ENCODE data around the gene FCGR3B. TPM values are rescaled to one million over a fixed set of nuclear protein-coding genes. Genes with fewer than 3 reads are reported as not detected.
"Not testable (repeated sequence)": the region's sequence is repeated elsewhere in the genome, so short reads cannot be mapped to it uniquely, and the experiment has no call there.

The FCGR3B gene
- total RNA-seq, 1 experiment from 2014 or later = not detected

DNA sequence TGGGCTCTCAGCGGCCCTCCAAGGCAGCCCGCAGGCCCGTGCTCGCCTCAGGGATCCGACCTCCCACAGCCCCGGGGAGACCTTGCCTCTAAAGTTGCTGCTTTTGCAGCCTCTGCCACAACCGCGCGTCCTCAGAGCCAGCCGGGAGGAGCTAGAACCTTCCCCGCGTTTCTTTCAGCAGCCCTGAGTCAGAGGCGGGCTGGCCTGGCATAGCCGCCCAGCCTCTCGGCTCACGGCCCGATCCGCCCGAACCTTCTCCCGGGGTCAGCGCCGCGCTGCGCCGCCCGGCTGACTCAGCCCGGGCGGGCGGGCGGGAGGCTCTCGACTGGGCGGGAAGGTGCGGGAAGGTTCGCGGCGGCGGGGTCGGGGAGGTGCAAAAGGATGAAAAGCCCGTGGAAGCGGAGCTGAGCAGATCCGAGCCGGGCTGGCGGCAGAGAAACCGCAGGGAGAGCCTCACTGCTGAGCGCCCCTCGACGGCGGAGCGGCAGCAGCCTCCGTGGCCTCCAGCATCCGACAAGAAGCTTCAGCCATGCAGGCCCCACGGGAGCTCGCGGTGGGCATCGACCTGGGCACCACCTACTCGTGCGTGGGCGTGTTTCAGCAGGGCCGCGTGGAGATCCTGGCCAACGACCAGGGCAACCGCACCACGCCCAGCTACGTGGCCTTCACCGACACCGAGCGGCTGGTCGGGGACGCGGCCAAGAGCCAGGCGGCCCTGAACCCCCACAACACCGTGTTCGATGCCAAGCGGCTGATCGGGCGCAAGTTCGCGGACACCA lies 25.0 kb downstream of the FCGR3B start:
- DNase-seq (ENCODE audit: low read depth) = not testable (repeated sequence)

DNA sequence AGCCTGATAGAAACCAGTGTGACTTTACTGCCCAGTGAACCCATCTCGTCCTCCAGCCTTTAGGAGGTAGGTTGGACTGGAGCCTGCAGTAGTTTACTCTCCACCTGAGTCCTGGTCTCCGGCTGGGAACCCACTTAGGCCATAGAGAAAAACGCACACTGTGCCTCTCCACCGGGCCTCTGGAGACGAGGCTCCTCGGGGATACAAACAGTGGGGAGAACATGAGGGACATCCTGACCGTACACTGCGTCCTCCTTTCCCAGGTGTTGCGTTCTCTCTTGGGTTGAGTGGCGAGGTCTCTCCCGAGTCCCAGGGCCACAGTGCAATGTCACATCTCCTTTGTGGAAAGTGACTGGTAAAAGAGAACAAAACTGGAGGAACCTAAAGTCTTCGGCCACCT lies 26.0 kb downstream of the FCGR3B start:
- not testable (repeated sequence) for DNase-seq (ENCODE audit: low read depth)

DNA sequence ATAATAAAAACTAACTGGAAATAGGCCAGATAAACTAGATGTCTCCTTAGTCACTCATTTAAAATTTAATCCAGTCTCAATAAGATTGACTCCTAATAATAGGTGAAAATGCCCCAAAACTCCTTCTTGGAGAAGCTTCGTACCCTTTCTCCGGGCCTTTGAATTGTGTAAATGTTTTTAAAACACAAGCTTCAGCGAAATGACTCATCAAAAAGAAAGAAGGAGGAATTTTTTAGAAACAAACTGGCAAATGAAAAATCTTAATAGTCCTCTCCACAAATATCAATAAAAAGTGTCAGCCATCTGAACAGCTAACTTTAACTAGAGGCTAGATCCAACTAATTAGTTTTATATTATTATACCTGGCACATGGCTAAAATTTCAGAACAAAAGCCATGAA lies 33.9 kb downstream of the FCGR3B start:
- not testable (repeated sequence) for DNase-seq (ENCODE audit: low read depth)

DNA sequence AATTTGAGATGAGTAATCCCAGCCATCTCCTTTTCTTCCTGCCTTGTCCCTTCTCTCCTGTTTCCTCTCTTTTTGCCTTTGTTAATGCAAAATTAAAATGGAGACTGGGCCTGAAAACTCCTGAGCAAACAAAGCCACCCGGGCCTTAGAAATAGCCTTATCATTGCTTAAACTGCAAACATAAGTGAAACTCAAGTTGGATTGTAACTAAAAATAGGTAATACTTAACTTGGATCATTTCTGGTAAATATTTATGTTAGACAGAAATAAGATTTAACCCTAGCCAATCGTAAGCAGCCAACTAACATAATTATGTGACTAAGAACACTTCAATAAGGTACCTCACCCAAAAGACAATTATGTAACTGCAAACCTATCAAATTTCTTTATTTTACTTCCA lies 35.4 kb downstream of the FCGR3B start:
- DNase-seq (ENCODE audit: low read depth) = not testable (repeated sequence)

DNA sequence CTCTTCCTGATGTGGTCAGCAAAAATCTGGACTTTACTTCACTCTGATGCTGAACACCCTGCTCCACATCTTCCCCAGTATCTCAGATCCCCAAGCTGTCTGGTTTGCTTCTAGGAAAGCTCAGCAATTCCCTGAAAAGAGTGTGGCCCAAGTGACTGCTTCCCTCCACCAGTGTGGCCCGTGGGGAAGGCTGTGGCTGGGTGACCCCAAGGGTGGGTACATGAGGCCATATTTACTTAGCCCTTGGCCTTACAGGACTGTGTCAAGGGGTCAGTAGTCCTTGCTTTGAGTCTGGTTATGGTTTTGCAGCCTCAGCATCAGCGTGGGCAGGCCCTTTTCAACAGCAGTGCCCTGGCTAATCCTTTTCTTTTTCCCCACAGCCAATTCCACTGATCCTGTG lies 35.8 kb downstream of the FCGR3B start:
- not testable (repeated sequence) for DNase-seq (ENCODE audit: low read depth)

DNA sequence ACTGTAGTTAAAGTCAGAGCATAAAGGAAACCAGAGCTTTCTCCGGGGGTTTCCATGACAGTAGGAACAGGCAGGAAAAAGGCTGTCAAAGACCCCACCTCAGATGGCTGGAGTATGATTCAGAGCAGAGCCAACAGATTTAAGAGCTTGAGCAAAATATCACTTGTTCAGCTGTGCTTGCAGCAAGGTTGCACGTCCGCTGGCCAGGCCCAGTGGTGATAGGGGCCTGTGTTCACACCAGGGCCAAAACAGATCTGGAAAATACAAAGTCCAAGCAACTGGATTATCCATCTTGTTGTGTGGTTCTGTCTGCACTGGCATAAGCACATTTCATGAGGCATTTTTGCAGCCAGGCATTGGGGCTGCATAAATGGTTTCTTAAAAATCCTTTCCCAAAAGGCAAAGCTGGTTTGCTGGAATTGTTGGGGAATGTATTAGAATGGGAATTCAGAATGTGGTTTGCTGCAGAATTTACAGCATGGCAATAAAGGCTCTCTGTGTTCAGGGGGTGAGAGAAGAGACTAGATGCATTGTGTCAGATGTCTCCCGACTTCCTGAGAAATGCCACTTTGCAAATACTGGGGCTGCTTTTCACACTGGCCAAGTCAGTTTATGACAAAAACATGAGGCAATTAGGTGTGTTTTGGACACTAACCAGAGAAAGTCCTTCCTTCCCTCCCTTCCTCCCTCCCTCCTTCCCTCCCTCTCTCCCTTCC lies 36.5 kb downstream of the FCGR3B start:
- not testable (repeated sequence) for DNase-seq (ENCODE audit: low read depth)

DNA sequence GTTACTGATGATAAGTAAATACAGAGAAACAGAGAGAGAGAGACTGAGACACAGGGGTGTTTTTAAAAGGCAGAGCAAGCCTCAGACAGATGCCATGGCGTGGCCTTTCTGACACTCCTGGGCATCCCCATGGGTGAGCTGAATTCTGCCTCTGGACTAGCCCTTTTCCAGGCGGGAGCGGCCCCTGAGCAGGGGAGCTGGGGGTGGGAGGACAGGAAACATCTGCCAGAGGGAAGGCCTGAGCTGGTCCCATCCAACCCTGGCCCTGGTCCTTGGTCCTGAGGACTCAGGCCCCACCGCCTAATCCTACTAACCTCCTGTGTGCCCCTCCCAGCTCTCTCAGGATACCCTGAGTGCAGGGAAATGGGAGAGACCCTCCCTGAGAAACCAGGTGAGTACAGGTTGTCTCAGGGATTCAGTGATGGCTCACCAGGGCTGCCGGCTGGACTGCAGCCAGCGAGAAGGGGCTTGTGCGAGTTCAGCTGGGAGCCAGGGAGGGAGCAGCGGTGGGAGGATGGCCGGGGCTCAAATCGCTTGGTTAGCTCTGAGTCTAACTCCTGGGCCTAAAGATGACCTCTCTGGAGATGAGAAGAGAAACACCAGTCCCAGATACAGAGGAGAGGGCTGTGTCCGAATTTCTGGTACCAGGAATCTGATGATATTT lies 37.8 kb downstream of the FCGR3B start:
- not testable (repeated sequence) for DNase-seq (ENCODE audit: low read depth)

DNA sequence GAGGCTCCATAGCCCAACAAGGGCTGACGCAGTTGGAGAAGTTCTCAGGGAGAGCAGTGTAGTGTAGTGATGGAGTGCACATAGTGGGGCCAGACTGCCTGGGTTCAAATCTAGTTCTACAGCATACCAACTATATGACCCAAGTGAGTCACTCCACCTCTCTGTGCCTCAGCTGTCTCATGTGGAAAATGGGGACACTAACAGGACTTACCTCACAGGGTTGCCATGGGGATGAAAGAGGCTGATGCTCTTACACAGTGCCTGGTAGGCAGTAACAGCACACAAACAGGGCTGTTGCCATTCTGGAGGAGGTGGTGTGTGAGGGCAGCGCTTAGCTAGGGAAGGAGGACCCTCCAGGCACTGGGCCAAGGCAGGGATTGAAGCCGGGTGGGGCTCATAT lies 38.4 kb downstream of the FCGR3B start:
- not testable (repeated sequence) for DNase-seq (ENCODE audit: low read depth)

DNA sequence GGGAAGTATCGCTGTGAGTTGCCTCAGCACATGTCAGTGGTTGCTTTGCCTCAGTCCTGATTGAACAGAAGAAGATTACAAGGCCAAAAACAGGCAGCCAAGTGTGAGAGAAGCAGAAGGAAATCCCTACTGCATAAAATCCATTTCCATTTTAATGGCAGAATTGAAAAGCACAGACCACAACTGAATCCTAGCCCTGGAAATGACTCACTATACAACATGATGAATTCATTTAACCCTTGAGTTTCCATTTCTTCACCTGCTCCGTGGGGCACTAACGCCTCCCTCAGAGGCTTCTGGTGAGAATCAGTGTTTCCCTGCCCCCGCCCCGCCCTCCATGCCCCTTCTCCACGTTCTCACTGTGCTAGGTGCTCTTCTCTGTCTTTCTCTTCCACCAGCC lies 41.1 kb downstream of the FCGR3B start:
- DNase-seq (ENCODE audit: low read depth) = not testable (repeated sequence)

DNA sequence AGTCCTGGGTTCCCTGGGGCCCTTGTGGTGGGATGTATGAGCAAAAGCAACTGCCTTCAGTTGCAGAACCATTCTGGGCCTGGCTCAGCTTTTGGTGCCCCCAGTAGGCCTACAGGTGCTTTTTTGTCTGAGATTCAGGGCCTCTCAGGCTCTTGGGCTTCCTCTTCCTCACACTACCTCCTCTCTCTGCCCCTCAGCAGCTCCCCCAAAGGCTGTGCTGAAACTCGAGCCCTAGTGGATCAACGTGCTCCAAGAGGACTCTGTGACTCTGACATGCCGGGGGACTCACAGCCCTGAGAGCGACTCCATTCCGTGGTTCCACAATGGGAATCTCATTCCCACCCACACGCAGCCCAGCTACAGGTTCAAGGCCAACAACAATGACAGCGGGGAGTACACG lies 41.6 kb downstream of the FCGR3B start:
- DNase-seq (ENCODE audit: low read depth) = not testable (repeated sequence)

DNA sequence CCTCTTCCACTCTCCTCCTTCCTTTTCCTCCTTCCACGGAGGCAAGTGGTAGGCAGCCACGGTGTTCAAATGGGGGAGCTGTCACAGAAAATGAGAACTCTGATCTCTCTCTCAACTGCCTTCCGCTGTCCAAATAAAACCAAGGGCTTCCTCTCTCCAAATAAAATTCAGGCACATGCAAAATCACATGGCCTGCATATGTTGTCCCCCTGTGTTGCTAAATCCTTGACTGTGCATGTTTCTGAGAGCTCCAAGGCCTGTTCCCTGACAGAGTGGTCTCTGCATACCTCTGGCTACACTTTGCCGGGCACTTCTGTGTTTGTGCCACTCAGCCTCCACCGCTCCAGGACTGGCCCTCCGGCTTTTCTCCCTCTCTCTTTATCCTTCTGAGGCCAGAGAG lies 42.4 kb downstream of the FCGR3B start:
- DNase-seq (ENCODE audit: low read depth) = not testable (repeated sequence)

DNA sequence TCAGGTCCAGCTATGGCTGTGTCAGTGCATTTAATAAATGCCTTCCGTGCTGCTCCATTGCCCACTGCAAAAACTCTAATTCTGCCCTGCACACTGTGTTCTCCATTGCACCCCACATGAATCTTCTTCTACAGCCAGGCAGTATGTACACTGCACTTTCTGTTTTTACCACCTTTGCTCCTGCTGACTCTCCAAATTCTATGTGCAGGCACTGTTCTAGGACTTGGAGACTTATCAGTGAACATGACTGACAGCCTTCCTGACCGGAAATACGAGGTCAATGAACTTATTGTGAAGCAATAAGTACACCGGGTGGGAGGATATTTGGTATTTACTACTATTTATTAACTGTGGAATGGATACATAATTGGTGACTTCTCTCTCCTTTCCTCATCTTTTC lies 48.1 kb downstream of the FCGR3B start:
- not testable (repeated sequence) for DNase-seq (ENCODE audit: low read depth)

DNA sequence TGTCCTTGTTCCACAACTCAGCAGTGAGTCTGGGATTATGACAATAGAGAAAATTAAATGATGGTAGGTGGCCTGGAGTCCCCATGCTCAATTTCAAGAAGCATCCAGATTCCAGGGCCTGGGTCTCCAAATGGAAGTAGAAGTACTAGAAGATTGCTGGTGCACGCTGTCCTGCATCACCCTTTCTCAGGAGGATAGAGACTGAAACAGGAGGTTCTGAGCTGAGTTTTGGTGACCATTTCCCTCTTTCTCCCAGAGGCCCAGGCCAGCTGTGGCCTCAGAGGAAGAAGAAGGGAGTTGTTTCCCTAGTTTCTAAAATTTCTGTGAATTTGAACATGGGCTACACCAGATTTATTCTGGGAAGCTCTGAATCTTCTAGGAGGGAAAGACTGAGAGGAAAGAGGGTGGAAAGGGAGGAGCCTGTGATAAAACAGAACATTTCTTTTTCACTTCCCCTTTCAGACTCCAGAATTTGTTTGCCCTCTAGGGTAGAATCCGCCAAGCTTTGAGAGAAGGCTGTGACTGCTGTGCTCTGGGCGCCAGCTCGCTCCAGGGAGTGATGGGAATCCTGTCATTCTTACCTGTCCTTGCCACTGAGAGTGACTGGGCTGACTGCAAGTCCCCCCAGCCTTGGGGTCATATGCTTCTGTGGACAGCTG lies 50.0 kb downstream of the FCGR3B start:
- not testable (repeated sequence) for DNase-seq (ENCODE audit: low read depth)

DNA sequence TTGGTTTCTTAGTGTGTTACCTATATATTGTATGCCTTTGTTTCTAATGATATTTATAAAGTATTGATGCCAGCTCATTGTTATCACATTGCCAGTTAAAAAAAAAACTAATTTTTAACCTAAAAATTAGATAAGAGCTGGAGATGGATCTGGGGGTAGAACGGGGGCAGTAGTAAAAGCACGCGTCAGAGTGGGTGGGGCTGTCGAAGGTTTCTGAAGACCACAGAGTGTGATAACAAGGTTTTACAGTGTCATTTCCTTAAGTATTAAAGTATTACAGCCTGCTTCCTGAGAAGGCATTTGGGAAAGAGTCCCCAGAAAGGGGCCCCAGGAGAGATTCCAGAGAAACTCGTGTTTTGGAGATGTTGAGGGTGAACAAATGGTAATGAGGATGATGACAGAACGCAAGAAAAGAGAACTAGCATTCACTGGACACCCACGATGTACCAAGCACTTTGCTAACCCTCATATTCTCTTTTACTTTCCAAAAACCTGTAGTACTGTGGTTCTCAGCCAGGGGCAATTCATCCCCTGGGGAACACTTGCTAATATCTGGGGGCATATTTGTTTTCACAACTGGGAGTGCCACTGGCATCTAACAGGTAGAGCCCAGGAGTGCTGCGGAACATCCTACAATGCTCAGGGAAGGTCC lies 51.0 kb downstream of the FCGR3B start:
- DNase-seq (ENCODE audit: low read depth) = not testable (repeated sequence)

DNA sequence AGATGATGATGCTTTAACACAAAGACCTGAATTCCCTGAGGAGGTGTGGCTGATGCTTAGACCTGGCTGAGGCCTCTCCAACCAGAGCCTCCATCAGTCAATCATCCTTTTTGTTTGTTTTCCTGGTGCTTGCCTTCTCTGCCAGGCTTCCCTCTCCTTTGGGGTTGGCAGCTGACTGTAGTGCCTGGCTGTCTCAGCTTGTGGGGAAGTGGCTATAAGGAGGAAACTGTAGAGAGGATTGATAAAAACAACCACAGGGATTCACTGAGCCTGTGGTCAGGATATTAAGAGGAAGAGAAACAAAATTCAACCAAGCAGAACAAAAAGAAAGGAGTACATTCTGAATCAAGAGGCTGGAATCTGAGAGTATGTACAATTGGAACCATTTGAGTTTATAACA lies 54.3 kb downstream of the FCGR3B start:
- not testable (repeated sequence) for DNase-seq (ENCODE audit: low read depth)

Other genes with a start within 250 kb of the FCGR3B start
- not detected in 2 replicates for gene FCGR2A, start 125.7 kb downstream of the FCGR3B start, total RNA-seq (2014; rRNA removed; shearing (Covaris generic))
- gene HSPA6, start 106.6 kb downstream of the FCGR3B start, total RNA-seq (2014; rRNA removed; shearing (Covaris generic)) = 0.29 and 0.48 TPM in 2 replicates
- not detected in 2 replicates for gene FCGR3A, start 81.4 kb downstream of the FCGR3B start, total RNA-seq (2014; rRNA removed; shearing (Covaris generic))
- gene FCGR2B, start 32.0 kb upstream of the FCGR3B start, total RNA-seq (2014; rRNA removed; shearing (Covaris generic)) = not detected in 2 replicates
- gene FCRLA, start 76.1 kb upstream of the FCGR3B start, total RNA-seq (2014; rRNA removed; shearing (Covaris generic)) = 0.51 TPM in 1 of 2 replicates, not detected in the other
- gene FCRLB, start 90.4 kb upstream of the FCGR3B start, total RNA-seq (2014; rRNA removed; shearing (Covaris generic)) = 1.8 and 3.1 TPM in 2 replicates
- gene DUSP12, start 118.6 kb upstream of the FCGR3B start, total RNA-seq (2014; rRNA removed; shearing (Covaris generic)) = 80.1 and 82.8 TPM in 2 replicates
- 23.5 TPM in 2 replicates for gene ATF6, start 135.1 kb upstream of the FCGR3B start, total RNA-seq (2014; rRNA removed; shearing (Covaris generic))